DOHH2 (cell line): Measurements from ENCODE around the gene PROM1.

Source experiments
- CTCF ChIP-seq: fragments of 200-600 bp; sonication (generic); IDR thresholded peaks from one replicate; pipeline ENCODE4 v1.5.1; 2014; ENCODE audit warnings: antibody characterized with exemption, mild to moderate bottlenecking, low read depth, low read length; ENCODE audit not compliant: poor library complexity, severe bottlenecking
- EZH2phosphoT487 ChIP-seq: fragments of 200-600 bp; sonication (generic); IDR thresholded peaks from 2 replicates; pipeline ENCODE4 v1.6.1; 2017; ENCODE audit warnings: borderline replicate concordance, mild to moderate bottlenecking, antibody characterized with exemption, low read length, moderate library complexity, mixed read lengths

GRCh38 chr4:16116493-16116990, 32.7 kb upstream of the PROM1 start:
- TF ChIP-seq CTCF (no peak), EZH2phosphoT487 (no peak)
